Anterior cingulate cortex (tissue), 58 donors: ENCODE results near the gene PRRT1B.
"Not testable (repeated sequence)": the region's sequence is repeated elsewhere in the genome, so short reads cannot be mapped to it uniquely, and the experiment has no call there.

Experiments used
- DNase-seq, 58 donors: peaks; one replicate each; lab custom pipeline; 2025; lab: John Stamatoyannopoulos, UW

Gene PRRT1B

GRCh38 chr9:131546336-131547084 lies 1.2 kb downstream of the PRRT1B start:
- no peak for DNase-seq

GRCh38 chr9:131549186-131549585 lies 3.9 kb downstream of the PRRT1B start:
- DNase-seq = not testable (repeated sequence)

DNA sequence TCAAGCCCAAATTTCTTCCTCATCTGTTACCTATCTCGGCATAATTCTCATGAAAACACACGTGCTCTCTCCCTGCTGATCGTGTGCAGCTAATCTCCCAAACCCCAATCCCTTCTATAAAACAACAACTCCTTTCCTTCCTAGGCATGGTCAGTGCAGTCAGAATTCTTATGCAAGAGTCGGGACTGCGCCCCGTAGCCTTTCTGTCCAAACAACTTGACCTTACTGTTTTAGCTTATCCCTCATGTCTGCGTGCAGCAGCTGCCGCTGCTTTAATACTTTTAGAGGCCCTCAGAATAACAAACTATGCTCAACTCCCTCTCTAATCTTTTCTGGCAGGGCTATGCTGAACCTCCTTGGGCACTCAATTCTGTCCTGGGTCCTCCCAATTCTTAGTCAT lies 5.1 kb downstream of the PRRT1B start:
- DNase-seq = not testable (repeated sequence)

GRCh38 chr9:131552030-131552429 lies 6.7 kb downstream of the PRRT1B start:
- DNase-seq = no peak

GRCh38 chr9:131554087-131554842 lies 8.9 kb downstream of the PRRT1B start:
- DNase-seq = no peak

DNA sequence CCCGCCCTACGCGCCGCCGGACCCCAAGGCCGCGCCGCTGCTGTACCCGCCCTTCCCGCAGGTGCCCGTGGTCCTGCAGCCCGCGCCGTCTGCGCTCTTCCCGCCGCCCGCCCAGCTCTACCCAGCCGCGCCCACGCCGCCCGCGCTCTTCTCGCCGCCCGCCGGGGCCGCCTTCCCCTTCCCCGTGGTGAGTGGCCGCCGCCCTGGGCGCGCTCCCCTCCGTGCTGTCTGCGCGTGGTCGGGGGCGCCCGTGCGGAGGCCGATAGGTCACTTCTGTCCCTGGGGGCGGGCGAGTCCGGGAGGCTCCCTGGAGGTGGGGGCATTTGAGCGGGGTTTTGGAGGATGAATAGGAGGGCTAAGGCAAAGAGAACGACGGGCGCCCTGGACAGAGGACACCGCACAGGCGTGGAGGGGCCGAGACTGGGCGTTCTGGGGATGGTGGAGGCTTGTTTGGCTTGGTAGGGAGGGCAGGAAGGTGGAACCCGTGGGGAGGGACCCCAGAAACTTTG lies 9.6 kb downstream of the PRRT1B start:
- DNase-seq = no peak

- no peak for DNase-seq
Measured at GRCh38 chr9:131555841-131556673, 10.7 kb downstream of the PRRT1B start.

GRCh38 chr9:131557855-131558548 lies 12.7 kb downstream of the PRRT1B start:
- no peak for DNase-seq

DNA sequence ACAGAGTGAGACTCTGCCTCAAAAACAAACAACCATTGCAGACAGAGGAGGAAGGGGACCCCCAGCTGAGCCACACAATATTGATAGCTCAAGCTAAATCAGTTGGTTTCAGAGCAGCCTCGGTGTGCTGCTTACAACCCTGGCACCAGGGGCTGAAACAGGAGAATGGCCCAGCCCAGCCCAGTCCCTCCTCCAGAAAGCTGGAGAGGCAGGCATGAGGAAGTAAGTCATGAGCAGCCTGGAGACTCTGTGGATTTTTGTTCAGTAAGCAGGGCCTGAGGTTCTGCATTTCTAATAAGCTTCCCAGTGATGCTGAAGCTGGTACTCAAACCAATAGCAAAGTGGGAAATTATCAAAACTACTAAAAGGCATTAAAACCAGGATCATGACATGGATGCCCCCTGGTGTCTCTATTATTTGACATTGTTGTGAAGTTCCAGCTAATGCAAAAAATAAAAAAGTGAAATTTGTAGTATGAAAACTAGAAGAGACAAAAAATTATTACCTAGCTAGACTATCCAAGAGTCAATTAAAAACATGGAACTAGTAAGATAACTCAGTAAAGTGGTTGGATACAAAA lies 14.2 kb downstream of the PRRT1B start:
- DNase-seq = no peak

- DNase-seq = no peak
Measured at GRCh38 chr9:131562032-131562959, 17.0 kb downstream of the PRRT1B start.

DNA sequence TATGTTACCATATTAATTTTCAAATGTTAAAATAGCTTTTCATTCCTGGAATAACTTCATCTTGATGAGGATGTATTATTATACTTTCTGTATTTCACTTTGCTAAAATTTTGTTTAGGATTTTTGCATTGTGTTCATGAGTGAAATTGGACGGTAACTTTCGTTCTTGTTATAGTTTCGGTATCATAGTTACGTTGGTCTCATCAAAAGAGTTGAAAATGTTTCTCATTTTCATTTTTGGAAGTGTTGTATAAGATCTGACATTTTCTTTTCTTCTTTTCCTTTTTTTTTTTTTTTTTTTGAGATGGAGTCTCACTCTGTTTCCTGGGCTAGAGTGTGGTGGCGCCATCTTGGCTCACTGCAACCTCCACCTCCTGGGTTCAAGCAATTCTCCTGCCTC lies 20.0 kb downstream of the PRRT1B start:
- no peak for DNase-seq

DNA sequence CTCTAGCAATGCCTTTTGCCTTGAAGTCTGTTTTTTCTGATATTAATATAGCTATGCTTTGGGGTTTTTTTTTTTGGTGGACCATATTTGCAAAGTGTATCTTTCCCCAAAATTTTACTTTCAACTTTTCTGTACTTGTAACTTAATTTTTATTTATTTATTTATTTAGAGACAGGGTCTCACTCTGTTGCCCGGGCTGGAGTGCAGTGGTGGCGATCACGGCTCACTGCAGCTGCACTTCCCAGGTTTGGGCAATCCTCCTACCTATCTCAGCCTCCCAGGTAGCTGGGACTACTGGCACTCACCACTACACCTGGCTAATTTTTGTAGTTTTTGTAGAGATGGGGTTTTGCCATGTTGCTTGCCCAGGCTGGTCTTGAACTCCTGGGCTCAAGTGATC lies 20.8 kb downstream of the PRRT1B start:
- DNase-seq = no peak

- no peak for DNase-seq
Measured at GRCh38 chr9:131567910-131568309, 22.6 kb downstream of the PRRT1B start.

GRCh38 chr9:131574730-131575640 lies 29.7 kb downstream of the PRRT1B start:
- DNase-seq = no peak

GRCh38 chr9:131575946-131576853 lies 30.9 kb downstream of the PRRT1B start:
- no peak for DNase-seq
